Thyroid gland (tissue), 4 donors: ENCODE measurements around the gene BCL3.

Experiments
- CTCF ChIP-seq, 6 experiments: fragments of 200-600 bp in 3 of 6; fragments of 450-650 bp in 3 of 6; sonication (generic) in 3 of 6; IDR thresholded peaks; one replicate each; pipeline ENCODE4 v1.5.1; 2016 to 2019; ENCODE audit warnings: antibody characterized with exemption in 6 of 6, mild to moderate bottlenecking in 2 of 6, inconsistent platforms in 1 of 6, moderate library complexity in 1 of 6
- POLR2A ChIP-seq, 2 donors: fragments of 450-650 bp; IDR thresholded peaks; one replicate each; pipeline ENCODE4 v1.6.1; 2017; ENCODE audit warnings: antibody characterized with exemption in 2 of 2, mild to moderate bottlenecking in 2 of 2, moderate library complexity in 1 of 2

- TF ChIP-seq CTCF (IDR thresholded peaks at IDR 0.05) (no peak), POLR2A (IDR thresholded peaks at IDR 0.05) (no peak)
Measured at GRCh38 chr19:44725251-44725650, 23.3 kb upstream of the BCL3 start.
